HepG2 (cell line): Measurements from ENCODE around the gene CDCP2. TPM values are rescaled to one million over a fixed set of nuclear protein-coding genes. Genes with fewer than 3 reads are reported as not detected.

ENCODE experiments used
- ARID2 ChIP-seq: sonication (generic); formaldehyde crosslinking; IDR thresholded peaks from 2 replicates; pipeline ENCODE4 v1.8.1; 2022; ENCODE audit warnings: mild to moderate bottlenecking, missing genetic modification reagents, borderline replicate concordance
- CEBPG ChIP-seq: IDR thresholded peaks from 2 replicates; pipeline ENCODE4 v1.6.1; 2016
- ELF1 ChIP-seq: sonication (generic); formaldehyde crosslinking; IDR thresholded peaks from 2 replicates; pipeline ENCODE4 v1.4.0; 2020; ENCODE audit warnings: missing genetic modification reagents
- ETV5 ChIP-seq: IDR thresholded peaks from 2 replicates; pipeline ENCODE4 v1.6.1; 2018; ENCODE audit warnings: missing biosample characterization, missing genetic modification reagents, inconsistent platforms, borderline replicate concordance
- KDM5B ChIP-seq: sonication (generic); formaldehyde crosslinking; IDR thresholded peaks from 2 replicates; pipeline ENCODE4 v1.4.0; 2020; ENCODE audit warnings: missing genetic modification reagents, mild to moderate bottlenecking, borderline replicate concordance
- PHF21A ChIP-seq: sonication (generic); formaldehyde crosslinking; IDR thresholded peaks from 2 replicates; pipeline ENCODE4 v1.5.0; 2020; ENCODE audit warnings: mild to moderate bottlenecking, missing genetic modification reagents
- SAP130 ChIP-seq: IDR thresholded peaks from 2 replicates; pipeline ENCODE4 v1.6.1; 2016; ENCODE audit warnings: low read depth
- SIX1 ChIP-seq: sonication (generic); formaldehyde crosslinking; IDR thresholded peaks from 2 replicates; pipeline ENCODE4 v1.4.0; 2020; ENCODE audit warnings: missing genetic modification reagents, borderline replicate concordance
- ZMYM3 ChIP-seq: sonication (generic); formaldehyde crosslinking; IDR thresholded peaks from 2 replicates; pipeline ENCODE4 v1.5.1; 2020; ENCODE audit warnings: mild to moderate bottlenecking, missing genetic modification reagents
- ZMYM4 ChIP-seq: sonication (generic); formaldehyde crosslinking; IDR thresholded peaks from 2 replicates; pipeline ENCODE4 v1.8.1; 2023; ENCODE audit warnings: mild to moderate bottlenecking, missing genetic modification reagents
- ZNF333 ChIP-seq: sonication (generic); formaldehyde crosslinking; IDR thresholded peaks from 2 replicates; pipeline ENCODE4 v1.4.0; 2020; ENCODE audit warnings: mild to moderate bottlenecking, missing genetic modification reagents, borderline replicate concordance
- ZNF33B ChIP-seq: sonication (generic); formaldehyde crosslinking; IDR thresholded peaks from 2 replicates; pipeline ENCODE4 v1.5.1; 2020; ENCODE audit warnings: mild to moderate bottlenecking, missing genetic modification reagents
- ZNF570 ChIP-seq: sonication (generic); formaldehyde crosslinking; IDR thresholded peaks from 2 replicates; pipeline ENCODE4 v1.4.0; 2020; ENCODE audit warnings: mild to moderate bottlenecking, missing genetic modification reagents, borderline replicate concordance
- ZNF792 ChIP-seq: IDR thresholded peaks from 2 replicates; pipeline ENCODE4 v1.6.1; 2016
- polyA plus RNA-seq, 8 experiments: library from polyadenylated mRNA; depleted of rRNA in 3 of 8; stranded (reverse) in 7 of 8; unstranded in 1 of 8; fragments of >200 nt; fragmentation: Illumina TruSeq in 4 of 8; extraction: Trizol in 4 of 8; gene quantifications; 2 replicates each; pipeline versions ENCODE4 v1.2.1 to v1.2.3, GENCODE V29; 2011 to 2016; ENCODE audit warnings: low read depth in 4 of 8, missing spikeins in 1 of 8, mixed read lengths in 1 of 8; ENCODE audit not compliant: insufficient read depth in 1 of 8
- total RNA-seq, 5 experiments: library from RNA; depleted of rRNA; stranded (reverse); fragments of >200 nt; fragmentation: Illumina TruSeq; extraction: Trizol; gene quantifications; 2 replicates each; pipeline ENCODE4 v1.2.3, GENCODE V29; 2016; ENCODE audit warnings: low read depth in 1 of 5
- TF ChIP-seq, protein P1 (sequence below), 2 experiments: fragments of 450-650 bp in 1 of 2; sonication (generic) in 1 of 2; formaldehyde crosslinking in 1 of 2; IDR thresholded peaks; 2 replicates each; pipeline versions ENCODE4 v1.6.1 to v1.8.0; 2016 to 2022; ENCODE audit warnings: antibody characterized with exemption in 1 of 2, mild to moderate bottlenecking in 1 of 2, missing genetic modification reagents in 1 of 2
- TF ChIP-seq, protein P2 (sequence below): sonication (generic); formaldehyde crosslinking; IDR thresholded peaks from 2 replicates; pipeline ENCODE4 v1.4.0; 2020; ENCODE audit warnings: missing genetic modification reagents
- TF ChIP-seq, protein P3 (sequence below): fragments of 450-650 bp; IDR thresholded peaks from 2 replicates; pipeline ENCODE4 v1.6.1; 2017

Gene CDCP2
- total and polyA plus RNA-seq, 2 of the 13 experiments (the other 11 are each of a cell fraction or from before 2014, with no cell fraction given): not detected

DNA sequence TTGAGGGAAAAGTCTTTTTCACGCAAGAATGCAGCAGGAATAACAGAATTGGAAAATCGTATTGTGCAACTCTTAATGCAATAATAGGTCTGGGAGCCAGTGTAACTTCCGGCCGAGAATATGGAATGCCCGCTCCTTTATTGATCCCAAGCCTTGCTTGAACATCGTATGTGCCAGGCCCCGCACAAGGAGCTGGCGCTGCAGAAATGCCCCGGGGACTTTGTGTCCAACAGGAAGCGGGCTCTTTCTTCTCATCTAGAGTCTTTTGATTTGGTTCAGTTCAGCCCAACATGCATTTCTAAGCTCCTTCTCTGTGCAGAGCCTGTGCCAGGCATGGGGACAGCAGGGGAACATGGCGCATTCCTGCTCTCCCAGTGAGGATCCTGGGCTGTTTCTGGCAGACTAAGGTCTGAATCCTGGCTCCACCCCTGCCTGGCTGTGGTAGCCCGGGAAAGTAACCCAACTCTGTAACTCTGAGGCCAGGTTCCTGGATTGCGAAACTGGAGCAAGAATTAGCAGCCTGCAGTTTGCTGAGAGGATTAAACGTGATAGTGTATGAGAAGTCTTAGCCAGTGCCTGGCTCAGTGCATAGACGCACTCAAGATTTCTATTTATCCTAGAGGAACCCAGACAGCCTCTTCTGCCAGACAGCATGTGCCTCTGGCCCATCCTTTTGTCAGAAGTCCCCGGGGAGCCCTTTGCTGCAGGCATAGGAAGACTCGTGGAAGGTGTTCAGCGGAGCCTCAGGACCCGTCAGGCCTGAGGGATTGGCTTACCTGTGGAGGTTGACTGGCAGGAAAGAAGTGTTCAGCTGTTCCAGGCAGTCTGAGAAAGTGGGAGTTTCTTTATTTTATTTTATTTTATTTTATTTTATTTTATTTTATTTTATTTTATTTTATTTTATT is 987 bp upstream of the CDCP2 start (continued):
- TF ChIP-seq, protein P1, sequence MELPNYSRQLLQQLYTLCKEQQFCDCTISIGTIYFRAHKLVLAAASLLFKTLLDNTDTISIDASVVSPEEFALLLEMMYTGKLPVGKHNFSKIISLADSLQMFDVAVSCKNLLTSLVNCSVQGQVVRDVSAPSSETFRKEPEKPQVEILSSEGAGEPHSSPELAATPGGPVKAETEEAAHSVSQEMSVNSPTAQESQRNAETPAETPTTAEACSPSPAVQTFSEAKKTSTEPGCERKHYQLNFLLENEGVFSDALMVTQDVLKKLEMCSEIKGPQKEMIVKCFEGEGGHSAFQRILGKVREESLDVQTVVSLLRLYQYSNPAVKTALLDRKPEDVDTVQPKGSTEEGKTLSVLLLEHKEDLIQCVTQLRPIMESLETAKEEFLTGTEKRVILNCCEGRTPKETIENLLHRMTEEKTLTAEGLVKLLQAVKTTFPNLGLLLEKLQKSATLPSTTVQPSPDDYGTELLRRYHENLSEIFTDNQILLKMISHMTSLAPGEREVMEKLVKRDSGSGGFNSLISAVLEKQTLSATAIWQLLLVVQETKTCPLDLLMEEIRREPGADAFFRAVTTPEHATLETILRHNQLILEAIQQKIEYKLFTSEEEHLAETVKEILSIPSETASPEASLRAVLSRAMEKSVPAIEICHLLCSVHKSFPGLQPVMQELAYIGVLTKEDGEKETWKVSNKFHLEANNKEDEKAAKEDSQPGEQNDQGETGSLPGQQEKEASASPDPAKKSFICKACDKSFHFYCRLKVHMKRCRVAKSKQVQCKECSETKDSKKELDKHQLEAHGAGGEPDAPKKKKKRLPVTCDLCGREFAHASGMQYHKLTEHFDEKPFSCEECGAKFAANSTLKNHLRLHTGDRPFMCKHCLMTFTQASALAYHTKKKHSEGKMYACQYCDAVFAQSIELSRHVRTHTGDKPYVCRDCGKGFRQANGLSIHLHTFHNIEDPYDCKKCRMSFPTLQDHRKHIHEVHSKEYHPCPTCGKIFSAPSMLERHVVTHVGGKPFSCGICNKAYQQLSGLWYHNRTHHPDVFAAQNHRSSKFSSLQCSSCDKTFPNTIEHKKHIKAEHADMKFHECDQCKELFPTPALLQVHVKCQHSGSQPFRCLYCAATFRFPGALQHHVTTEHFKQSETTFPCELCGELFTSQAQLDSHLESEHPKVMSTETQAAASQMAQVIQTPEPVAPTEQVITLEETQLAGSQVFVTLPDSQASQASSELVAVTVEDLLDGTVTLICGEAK (IDR thresholded peaks at IDR 0.05): no peak
- TF ChIP-seq, protein P1 (CRISPR knock-in tag; IDR thresholded peaks at IDR 0.05): no peak
- TF ChIP-seq SIX1 (CRISPR knock-in tag) (peak; percentile 62; the same call in 1 of the 2 replicates), ETV5 (0 out of 2 replicates have a peak, but pooled peaks have one; percentile 19), SAP130 (peak; percentile 37; the same call in 1 of the 2 replicates), ZMYM4 (CRISPR knock-in tag) (0 out of 2 replicates have a peak, but pooled peaks have one; percentile 25), CEBPG (CRISPR knock-in tag) (peak; percentile 97), PHF21A (CRISPR knock-in tag) (peak; percentile 28; the same call in 1 of the 2 replicates), ZNF792 (CRISPR knock-in tag) (peak; percentile 62; the same call in 1 of the 2 replicates), ELF1 (CRISPR knock-in tag) (peak; percentile 58; the same call in 1 of the 2 replicates), ZNF33B (CRISPR knock-in tag) (no peak), ZNF570 (CRISPR knock-in tag) (no peak), KDM5B (peak; percentile 18; the same call in 1 of the 2 replicates), ARID2 (CRISPR knock-in tag) (no peak), ZMYM3 (CRISPR knock-in tag) (peak; percentile 48; the same call in 1 of the 2 replicates), ZNF333 (CRISPR knock-in tag) (no peak)
- TF ChIP-seq, protein P2, sequence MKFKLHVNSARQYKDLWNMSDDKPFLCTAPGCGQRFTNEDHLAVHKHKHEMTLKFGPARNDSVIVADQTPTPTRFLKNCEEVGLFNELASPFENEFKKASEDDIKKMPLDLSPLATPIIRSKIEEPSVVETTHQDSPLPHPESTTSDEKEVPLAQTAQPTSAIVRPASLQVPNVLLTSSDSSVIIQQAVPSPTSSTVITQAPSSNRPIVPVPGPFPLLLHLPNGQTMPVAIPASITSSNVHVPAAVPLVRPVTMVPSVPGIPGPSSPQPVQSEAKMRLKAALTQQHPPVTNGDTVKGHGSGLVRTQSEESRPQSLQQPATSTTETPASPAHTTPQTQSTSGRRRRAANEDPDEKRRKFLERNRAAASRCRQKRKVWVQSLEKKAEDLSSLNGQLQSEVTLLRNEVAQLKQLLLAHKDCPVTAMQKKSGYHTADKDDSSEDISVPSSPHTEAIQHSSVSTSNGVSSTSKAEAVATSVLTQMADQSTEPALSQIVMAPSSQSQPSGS (CRISPR knock-in tag): 0 out of 2 replicates have a peak, but pooled peaks have one; percentile 36
- TF ChIP-seq, protein P3, sequence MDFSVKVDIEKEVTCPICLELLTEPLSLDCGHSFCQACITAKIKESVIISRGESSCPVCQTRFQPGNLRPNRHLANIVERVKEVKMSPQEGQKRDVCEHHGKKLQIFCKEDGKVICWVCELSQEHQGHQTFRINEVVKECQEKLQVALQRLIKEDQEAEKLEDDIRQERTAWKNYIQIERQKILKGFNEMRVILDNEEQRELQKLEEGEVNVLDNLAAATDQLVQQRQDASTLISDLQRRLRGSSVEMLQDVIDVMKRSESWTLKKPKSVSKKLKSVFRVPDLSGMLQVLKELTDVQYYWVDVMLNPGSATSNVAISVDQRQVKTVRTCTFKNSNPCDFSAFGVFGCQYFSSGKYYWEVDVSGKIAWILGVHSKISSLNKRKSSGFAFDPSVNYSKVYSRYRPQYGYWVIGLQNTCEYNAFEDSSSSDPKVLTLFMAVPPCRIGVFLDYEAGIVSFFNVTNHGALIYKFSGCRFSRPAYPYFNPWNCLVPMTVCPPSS: no peak
